GM19035 (cell line): ENCODE results near the gene YLPM1.

Source experiments
- ATAC-seq: cut with Tn5 transposase; IDR thresholded peaks from one replicate; pipeline ENCODE4 v1.9.1; 2021; ENCODE audit not compliant: unreplicated experiment

YLPM1 gene

GRCh38 chr14:74785056-74785613 lies 22.0 kb downstream of the YLPM1 start:
- ATAC-seq = no peak

- ATAC-seq = no peak
Observed at GRCh38 chr14:74786796-74787315, 23.7 kb downstream of the YLPM1 start.

- ATAC-seq = no peak
Observed at GRCh38 chr14:74792249-74793039, 29.3 kb downstream of the YLPM1 start.

- ATAC-seq = no peak
Observed at GRCh38 chr14:74793506-74794155, 30.5 kb downstream of the YLPM1 start.

- ATAC-seq = no peak
Observed at GRCh38 chr14:74794947-74795346, 31.8 kb downstream of the YLPM1 start.

GRCh38 chr14:74799765-74800164 lies 36.6 kb downstream of the YLPM1 start:
- ATAC-seq = no peak

- ATAC-seq = no peak
Observed at GRCh38 chr14:74800780-74801179, 37.7 kb downstream of the YLPM1 start.

GRCh38 chr14:74801396-74801795 lies 38.3 kb downstream of the YLPM1 start:
- no peak for ATAC-seq

- no peak for ATAC-seq
Observed at GRCh38 chr14:74804219-74804825, 41.2 kb downstream of the YLPM1 start.

- ATAC-seq = no peak
Observed at GRCh38 chr14:74807853-74808545, 44.9 kb downstream of the YLPM1 start.

GRCh38 chr14:74816124-74816523 lies 53.0 kb downstream of the YLPM1 start:
- no peak for ATAC-seq

- ATAC-seq = no peak
Observed at GRCh38 chr14:74820288-74820687, 57.2 kb downstream of the YLPM1 start.

GRCh38 chr14:74821267-74821915 lies 58.3 kb downstream of the YLPM1 start:
- no peak for ATAC-seq

GRCh38 chr14:74824997-74825396 lies 61.9 kb downstream of the YLPM1 start:
- ATAC-seq = no peak

- ATAC-seq = no peak
Observed at GRCh38 chr14:74826574-74826973, 63.5 kb downstream of the YLPM1 start.

- no peak for ATAC-seq
Observed at GRCh38 chr14:74829251-74829650, 66.1 kb downstream of the YLPM1 start.

- no peak for ATAC-seq
Observed at GRCh38 chr14:74832849-74833248, 69.7 kb downstream of the YLPM1 start.

- no peak for ATAC-seq
Observed at GRCh38 chr14:74834692-74835392, 71.7 kb downstream of the YLPM1 start.

GRCh38 chr14:74835645-74836250 lies 72.6 kb downstream of the YLPM1 start:
- ATAC-seq = no peak
